ENCODE data around the gene CBLIF. TPM values are rescaled to one million over a fixed set of nuclear protein-coding genes. Genes with fewer than 3 reads are reported as not detected.

The CBLIF gene
- polyA plus RNA-seq (2012; ENCODE audit: insufficient read length, low read depth) = not detected

- TF ChIP-seq FOXP2 (optimal IDR thresholded peaks at IDR 0.05; ENCODE audit: borderline replicate concordance, extremely low read depth, extremely low read length, insufficient read depth) = no peak
- TF ChIP-seq, protein P1, sequence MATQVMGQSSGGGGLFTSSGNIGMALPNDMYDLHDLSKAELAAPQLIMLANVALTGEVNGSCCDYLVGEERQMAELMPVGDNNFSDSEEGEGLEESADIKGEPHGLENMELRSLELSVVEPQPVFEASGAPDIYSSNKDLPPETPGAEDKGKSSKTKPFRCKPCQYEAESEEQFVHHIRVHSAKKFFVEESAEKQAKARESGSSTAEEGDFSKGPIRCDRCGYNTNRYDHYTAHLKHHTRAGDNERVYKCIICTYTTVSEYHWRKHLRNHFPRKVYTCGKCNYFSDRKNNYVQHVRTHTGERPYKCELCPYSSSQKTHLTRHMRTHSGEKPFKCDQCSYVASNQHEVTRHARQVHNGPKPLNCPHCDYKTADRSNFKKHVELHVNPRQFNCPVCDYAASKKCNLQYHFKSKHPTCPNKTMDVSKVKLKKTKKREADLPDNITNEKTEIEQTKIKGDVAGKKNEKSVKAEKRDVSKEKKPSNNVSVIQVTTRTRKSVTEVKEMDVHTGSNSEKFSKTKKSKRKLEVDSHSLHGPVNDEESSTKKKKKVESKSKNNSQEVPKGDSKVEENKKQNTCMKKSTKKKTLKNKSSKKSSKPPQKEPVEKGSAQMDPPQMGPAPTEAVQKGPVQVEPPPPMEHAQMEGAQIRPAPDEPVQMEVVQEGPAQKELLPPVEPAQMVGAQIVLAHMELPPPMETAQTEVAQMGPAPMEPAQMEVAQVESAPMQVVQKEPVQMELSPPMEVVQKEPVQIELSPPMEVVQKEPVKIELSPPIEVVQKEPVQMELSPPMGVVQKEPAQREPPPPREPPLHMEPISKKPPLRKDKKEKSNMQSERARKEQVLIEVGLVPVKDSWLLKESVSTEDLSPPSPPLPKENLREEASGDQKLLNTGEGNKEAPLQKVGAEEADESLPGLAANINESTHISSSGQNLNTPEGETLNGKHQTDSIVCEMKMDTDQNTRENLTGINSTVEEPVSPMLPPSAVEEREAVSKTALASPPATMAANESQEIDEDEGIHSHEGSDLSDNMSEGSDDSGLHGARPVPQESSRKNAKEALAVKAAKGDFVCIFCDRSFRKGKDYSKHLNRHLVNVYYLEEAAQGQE (IDR thresholded peaks at IDR 0.05; ENCODE audit: insufficient read depth in 1 of 2, low read depth in 2 of 2, low read length in 2 of 2) = no peak
- no peak for TF ChIP-seq TAF1 (IDR thresholded peaks at IDR 0.05; ENCODE audit: borderline replicate concordance, insufficient read depth, low read length)
- TF ChIP-seq POLR2AphosphoS5 (IDR thresholded peaks at IDR 0.05; ENCODE audit: low read depth, low read length) = no peak
- no peak for TF ChIP-seq SIN3A (IDR thresholded peaks at IDR 0.05; ENCODE audit: borderline replicate concordance, insufficient read depth, low read length)
These were observed at the start of gene CBLIF for GRCh38 chr11:59845399-59845798. Gene CBLIF, minus strand, starts transcription at chr11:59845499. Its CDS starts 46 bp downstream, at chr11:59845453.

- TF ChIP-seq, protein P1 (IDR thresholded peaks at IDR 0.05; ENCODE audit: insufficient read depth in 1 of 2, low read depth in 2 of 2, low read length in 2 of 2) = no peak
- no peak for TF ChIP-seq POLR2AphosphoS5 (IDR thresholded peaks at IDR 0.05; ENCODE audit: low read depth, low read length)
- TF ChIP-seq TAF1 (IDR thresholded peaks at IDR 0.05; ENCODE audit: borderline replicate concordance, insufficient read depth, low read length) = no peak
- no peak for TF ChIP-seq SIN3A (IDR thresholded peaks at IDR 0.05; ENCODE audit: borderline replicate concordance, insufficient read depth, low read length)
- no peak for TF ChIP-seq FOXP2 (optimal IDR thresholded peaks at IDR 0.05; ENCODE audit: borderline replicate concordance, extremely low read depth, extremely low read length, insufficient read depth)
These were observed 49.3 kb upstream of the CBLIF start for GRCh38 chr11:59894616-59895015.

- TF ChIP-seq, protein P1 (IDR thresholded peaks at IDR 0.05; ENCODE audit: insufficient read depth in 1 of 2, low read depth in 2 of 2, low read length in 2 of 2) = no peak
- TF ChIP-seq SIN3A (IDR thresholded peaks at IDR 0.05; ENCODE audit: borderline replicate concordance, insufficient read depth, low read length) = no peak
- no peak for TF ChIP-seq POLR2AphosphoS5 (IDR thresholded peaks at IDR 0.05; ENCODE audit: low read depth, low read length)
- TF ChIP-seq FOXP2 (optimal IDR thresholded peaks at IDR 0.05; ENCODE audit: borderline replicate concordance, extremely low read depth, extremely low read length, insufficient read depth) = no peak
- no peak for TF ChIP-seq TAF1 (IDR thresholded peaks at IDR 0.05; ENCODE audit: borderline replicate concordance, insufficient read depth, low read length)
These were observed 46.5 kb upstream of the CBLIF start for GRCh38 chr11:59891781-59892181.

DNA sequence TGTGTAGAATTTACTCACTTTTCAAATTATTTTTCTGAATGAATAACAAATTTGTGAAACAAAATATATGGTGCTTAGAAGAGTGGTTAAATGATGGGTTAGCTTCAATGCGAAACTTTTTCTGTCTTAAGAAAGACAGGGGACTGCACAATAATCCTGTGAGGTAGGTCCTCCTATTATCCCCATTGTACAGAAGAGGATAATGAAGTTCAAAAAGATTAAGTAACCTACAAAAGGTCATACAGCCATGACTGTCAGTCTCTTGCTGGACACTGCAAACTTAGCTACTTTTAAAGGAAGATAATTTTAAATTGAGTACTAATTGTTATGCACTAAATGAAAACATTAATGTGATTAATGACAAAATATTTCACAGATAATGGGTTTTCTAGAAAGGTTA lies 38.3 kb upstream of the CBLIF start:
- TF ChIP-seq, protein P1 (IDR thresholded peaks at IDR 0.05; ENCODE audit: insufficient read depth in 1 of 2, low read depth in 2 of 2, low read length in 2 of 2) = no peak
- no peak for TF ChIP-seq SIN3A (IDR thresholded peaks at IDR 0.05; ENCODE audit: borderline replicate concordance, insufficient read depth, low read length)
- no peak for TF ChIP-seq TAF1 (IDR thresholded peaks at IDR 0.05; ENCODE audit: borderline replicate concordance, insufficient read depth, low read length)
- no peak for TF ChIP-seq FOXP2 (optimal IDR thresholded peaks at IDR 0.05; ENCODE audit: borderline replicate concordance, extremely low read depth, extremely low read length, insufficient read depth)
- TF ChIP-seq POLR2AphosphoS5 (IDR thresholded peaks at IDR 0.05; ENCODE audit: low read depth, low read length) = no peak

GRCh38 chr11:59879567-59879966 lies 34.3 kb upstream of the CBLIF start:
- TF ChIP-seq FOXP2 (optimal IDR thresholded peaks at IDR 0.05; ENCODE audit: borderline replicate concordance, extremely low read depth, extremely low read length, insufficient read depth) (no peak), POLR2AphosphoS5 (IDR thresholded peaks at IDR 0.05; ENCODE audit: low read depth, low read length) (no peak), TAF1 (IDR thresholded peaks at IDR 0.05; ENCODE audit: borderline replicate concordance, insufficient read depth, low read length) (no peak), SIN3A (IDR thresholded peaks at IDR 0.05; ENCODE audit: borderline replicate concordance, insufficient read depth, low read length) (no peak)
- TF ChIP-seq, protein P1 (IDR thresholded peaks at IDR 0.05; ENCODE audit: insufficient read depth in 1 of 2, low read depth in 2 of 2, low read length in 2 of 2) = no peak
